Activated gamma-delta T cell (primary cell): ENCODE measurements around the gene SFXN1.

Source experiments
- DNase-seq: peaks from one replicate; lab custom pipeline; 2025; lab: John Stamatoyannopoulos, UW

Gene SFXN1

DNA sequence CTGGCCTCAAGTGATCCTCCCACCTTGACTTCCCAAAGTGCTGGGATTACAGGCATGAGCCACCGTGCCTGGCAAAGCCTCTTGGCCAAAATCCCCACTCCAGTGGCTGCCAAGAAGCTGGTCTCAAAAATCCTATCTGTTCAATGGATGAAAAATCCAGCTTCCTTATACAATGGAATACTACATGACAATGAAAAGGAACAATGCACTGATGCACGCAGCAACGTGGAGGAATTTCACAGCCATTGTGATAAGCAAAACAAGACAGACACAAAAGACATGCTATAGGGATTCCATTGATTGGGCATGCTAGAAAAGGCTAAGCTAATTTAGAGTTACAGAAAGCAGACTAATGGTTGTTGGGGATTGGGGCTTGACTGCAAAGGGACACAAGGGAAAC, 13.1 kb upstream of the SFXN1 start:
- DNase-seq = no peak

DNA sequence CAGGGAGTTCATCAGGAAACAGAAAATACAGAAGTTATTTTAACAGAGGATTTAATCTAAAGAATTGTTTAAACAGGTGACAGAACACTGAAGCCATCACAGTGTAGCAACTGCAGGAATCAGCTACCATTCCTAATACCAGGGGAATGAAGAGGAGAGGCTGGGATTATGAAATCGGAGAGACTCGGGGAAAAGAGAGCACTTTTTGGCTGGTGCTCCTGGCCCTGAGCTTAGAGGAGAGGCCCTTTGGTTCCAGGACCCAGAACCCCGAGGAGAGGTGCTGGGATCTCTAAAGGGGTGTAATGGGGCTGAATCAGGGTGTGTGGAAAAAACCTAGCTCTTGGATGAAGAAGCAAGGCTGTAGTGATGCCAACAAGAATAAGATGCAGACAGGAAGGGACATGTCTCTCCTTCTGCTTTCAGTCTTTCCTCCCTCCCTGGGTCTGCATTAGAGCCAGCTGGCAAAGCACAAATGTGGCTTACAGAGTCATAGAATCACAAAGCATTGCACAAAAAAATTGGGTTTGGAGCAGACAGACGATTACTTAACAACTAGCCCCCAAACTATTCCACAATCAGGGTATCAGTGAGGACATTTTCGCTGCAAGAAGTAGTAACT, 11.6 kb upstream of the SFXN1 start:
- no peak for DNase-seq

GRCh38 chr5:175467983-175468690, 10.2 kb upstream of the SFXN1 start:
- no peak for DNase-seq

GRCh38 chr5:175468892-175469291, 9.5 kb upstream of the SFXN1 start:
- DNase-seq = no peak

GRCh38 chr5:175469916-175470315, 8.4 kb upstream of the SFXN1 start:
- no peak for DNase-seq

GRCh38 chr5:175470781-175471180, 7.6 kb upstream of the SFXN1 start:
- no peak for DNase-seq

DNA sequence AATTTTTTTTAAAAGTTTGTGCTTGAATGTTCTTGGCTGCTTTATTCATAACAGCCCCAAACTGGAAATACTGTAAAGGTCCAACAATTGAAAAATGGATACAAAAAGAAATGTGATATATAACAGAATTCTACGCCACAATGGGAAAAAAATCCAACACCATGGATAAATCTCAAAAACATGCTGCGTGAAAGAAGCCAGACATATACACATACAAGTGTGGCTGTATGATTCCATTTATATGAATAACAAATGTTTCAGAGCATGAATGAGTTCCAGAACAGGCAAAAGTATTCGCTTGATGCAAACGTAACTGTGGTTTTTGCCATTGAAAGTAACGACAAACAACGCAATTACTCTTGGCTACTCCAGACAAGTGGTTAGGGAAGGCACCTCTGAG, 7.2 kb upstream of the SFXN1 start:
- no peak for DNase-seq

DNA sequence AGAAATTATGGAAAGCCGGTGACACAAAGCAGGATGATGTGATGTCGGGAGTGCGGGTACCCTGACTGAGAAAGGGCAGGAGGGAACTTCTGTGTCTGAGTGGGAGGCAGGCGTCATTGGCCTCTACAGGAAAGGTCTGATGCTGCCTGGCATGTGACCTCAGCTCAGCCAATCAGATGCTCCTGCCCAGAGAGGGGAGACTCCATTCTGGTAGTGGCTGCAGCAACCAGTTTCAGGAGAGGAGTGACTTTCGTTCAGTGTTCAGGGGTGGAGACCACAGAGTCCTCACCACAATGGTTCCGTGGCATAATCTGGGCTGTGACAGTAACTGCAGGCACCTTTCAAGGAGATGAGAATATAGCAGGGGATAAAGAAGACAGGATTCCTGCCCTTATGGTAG, 6.7 kb upstream of the SFXN1 start:
- no peak for DNase-seq

DNA sequence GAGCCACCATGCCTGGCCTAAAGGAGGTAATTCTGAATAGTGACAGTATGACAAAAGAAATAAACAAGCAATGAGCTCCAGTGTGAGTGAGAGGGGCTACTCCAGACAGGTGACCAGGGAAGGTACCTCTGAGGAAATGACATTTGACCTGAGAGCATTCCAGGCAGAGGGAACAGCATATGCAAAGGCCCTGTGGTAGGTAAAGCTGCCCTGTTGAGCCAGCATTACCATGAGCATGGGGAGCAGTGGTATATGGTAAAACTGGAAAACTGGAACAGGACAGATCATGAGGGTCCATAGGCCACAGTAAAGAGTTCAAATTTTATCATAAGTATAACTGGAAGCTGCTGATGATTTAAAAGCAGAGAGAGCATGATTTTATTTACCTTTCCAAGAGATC, 6.0 kb upstream of the SFXN1 start:
- DNase-seq = no peak

GRCh38 chr5:175475248-175475647, 3.1 kb upstream of the SFXN1 start:
- no peak for DNase-seq

GRCh38 chr5:175477440-175477839, 920 bp upstream of the SFXN1 start:
- no peak for DNase-seq

- DNase-seq = no peak
Observed at GRCh38 chr5:175478008-175478383, 364 bp upstream of the SFXN1 start.

GRCh38 chr5:175479125-175479881, 943 bp downstream of the SFXN1 start:
- DNase-seq = no peak

DNA sequence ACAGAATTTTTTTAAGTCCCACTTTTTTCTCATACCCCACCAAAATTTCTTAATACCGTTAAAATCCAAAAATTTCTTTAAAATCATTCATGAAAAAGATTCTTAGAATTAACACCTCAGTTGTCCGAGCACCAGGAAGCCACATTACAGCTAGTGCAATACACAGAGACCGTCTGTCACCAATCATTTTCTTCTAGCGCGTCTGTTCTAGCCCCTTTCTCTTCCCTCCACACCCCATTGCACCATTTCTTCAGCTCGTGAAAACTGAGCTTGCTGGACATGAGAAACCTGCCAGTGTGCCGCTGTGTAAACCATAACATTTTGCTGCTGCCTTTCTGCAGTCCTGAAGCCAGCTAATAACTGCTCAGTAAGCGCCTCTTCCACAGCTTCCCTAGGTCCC, 5.0 kb downstream of the SFXN1 start:
- no peak for DNase-seq

GRCh38 chr5:175484322-175484721, 6.0 kb downstream of the SFXN1 start:
- no peak for DNase-seq

- no peak for DNase-seq
Observed at GRCh38 chr5:175484829-175485228, 6.5 kb downstream of the SFXN1 start.

DNA sequence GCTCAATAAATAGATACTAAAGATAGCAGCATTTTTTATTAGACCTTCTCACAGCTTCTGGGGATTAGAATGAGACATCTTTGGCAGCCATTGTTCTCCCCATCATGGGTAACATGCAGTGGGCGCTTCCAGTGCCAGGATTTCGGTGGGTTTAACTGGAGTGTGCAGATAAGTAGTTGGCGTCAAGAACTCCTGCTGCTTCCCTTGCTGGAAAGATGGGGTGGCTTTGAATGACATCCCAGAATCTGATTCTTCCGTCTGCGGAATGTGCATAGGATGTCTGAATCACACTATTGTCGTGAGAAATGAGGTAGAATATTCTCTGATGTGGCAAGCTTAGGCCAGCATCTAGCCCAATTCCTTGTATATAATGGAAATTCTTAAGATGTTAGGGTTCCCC, 7.3 kb downstream of the SFXN1 start:
- DNase-seq = no peak

- no peak for DNase-seq
Observed at GRCh38 chr5:175487514-175488222, 9.3 kb downstream of the SFXN1 start.

GRCh38 chr5:175489693-175490443, 11.5 kb downstream of the SFXN1 start:
- DNase-seq = no peak

DNA sequence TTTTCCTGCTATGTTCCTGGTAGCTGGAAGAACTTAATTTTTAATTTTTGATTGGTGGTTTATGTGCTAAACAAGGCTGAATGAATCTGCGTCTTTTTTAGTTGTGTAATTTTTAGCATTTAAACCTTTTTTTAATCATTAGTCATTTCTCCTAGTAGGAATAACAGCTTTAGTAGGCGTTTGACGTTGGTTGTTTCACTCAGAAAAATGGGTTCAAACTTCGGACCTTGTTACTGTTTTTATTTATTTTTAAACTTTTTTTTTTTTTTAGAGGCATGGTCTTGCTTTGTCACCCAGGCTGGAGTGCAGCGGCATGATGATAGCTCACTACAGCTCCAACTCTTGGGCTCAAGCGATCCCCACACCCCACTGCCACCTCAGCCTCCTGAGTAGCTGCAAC, 12.9 kb downstream of the SFXN1 start:
- no peak for DNase-seq

GRCh38 chr5:175493260-175493659, 14.9 kb downstream of the SFXN1 start:
- no peak for DNase-seq

GRCh38 chr5:175493726-175494125, 15.4 kb downstream of the SFXN1 start:
- no peak for DNase-seq
